ENCODE measurements around the gene CLEC19A.

Gene CLEC19A

DNA sequence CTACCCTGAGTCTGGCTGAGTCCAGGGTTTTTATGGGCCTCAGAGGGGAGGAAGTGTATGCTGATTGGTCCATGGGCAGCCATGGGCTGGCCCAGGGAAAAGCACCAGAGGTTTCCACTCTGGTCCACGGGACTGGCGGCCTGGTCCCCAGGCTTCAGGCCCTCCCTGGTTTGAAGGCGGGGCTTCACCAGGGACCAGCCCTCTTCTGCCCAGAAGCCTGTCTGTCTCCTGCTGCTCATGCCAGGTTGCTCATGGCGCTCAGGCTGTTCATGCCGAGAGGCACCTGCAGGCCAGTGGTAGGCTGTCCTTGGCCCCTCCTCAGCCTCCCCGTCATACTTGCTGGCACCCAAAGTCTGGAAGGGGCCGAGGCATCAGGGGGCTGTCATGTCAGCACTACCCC is 45.0 kb upstream of the CLEC19A start:
- ChIA-PET POLR2A (no interaction called here), CTCF (no interaction called here)
- TF ChIP-seq LEF1 (IDR thresholded peaks at IDR 0.05; ENCODE audit: borderline replicate concordance) = no peak
- TF ChIP-seq FOXA1 (IDR thresholded peaks at IDR 0.05) = no peak
- no peak for TF ChIP-seq SUZ12 (IDR thresholded peaks at IDR 0.05)
- TF ChIP-seq ARNT (IDR thresholded peaks at IDR 0.05) = no peak
- TF ChIP-seq TARDBP (IDR thresholded peaks at IDR 0.05) = no peak
- TF ChIP-seq L3MBTL2 (conservative IDR thresholded peaks at IDR 0.05) = no peak
- TF ChIP-seq ZNF384 (IDR thresholded peaks at IDR 0.05) = no peak
- no peak for TF ChIP-seq ELF4 (IDR thresholded peaks at IDR 0.05)
- no peak for TF ChIP-seq BHLHE40 (IDR thresholded peaks at IDR 0.05; ENCODE audit: borderline replicate concordance)
- TF ChIP-seq FOXM1 (IDR thresholded peaks at IDR 0.05; ENCODE audit: borderline replicate concordance) = no peak
- TF ChIP-seq, protein P1, sequence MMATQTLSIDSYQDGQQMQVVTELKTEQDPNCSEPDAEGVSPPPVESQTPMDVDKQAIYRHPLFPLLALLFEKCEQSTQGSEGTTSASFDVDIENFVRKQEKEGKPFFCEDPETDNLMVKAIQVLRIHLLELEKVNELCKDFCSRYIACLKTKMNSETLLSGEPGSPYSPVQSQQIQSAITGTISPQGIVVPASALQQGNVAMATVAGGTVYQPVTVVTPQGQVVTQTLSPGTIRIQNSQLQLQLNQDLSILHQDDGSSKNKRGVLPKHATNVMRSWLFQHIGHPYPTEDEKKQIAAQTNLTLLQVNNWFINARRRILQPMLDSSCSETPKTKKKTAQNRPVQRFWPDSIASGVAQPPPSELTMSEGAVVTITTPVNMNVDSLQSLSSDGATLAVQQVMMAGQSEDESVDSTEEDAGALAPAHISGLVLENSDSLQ (IDR thresholded peaks at IDR 0.05) = no peak
- no peak for TF ChIP-seq SP1 (IDR thresholded peaks at IDR 0.05)
- TF ChIP-seq FOXK2 (IDR thresholded peaks at IDR 0.05) = no peak
- no peak for TF ChIP-seq NFRKB (IDR thresholded peaks at IDR 0.05)
- DNase-seq (ENCODE audit: extremely low spot score) = no peak

DNA sequence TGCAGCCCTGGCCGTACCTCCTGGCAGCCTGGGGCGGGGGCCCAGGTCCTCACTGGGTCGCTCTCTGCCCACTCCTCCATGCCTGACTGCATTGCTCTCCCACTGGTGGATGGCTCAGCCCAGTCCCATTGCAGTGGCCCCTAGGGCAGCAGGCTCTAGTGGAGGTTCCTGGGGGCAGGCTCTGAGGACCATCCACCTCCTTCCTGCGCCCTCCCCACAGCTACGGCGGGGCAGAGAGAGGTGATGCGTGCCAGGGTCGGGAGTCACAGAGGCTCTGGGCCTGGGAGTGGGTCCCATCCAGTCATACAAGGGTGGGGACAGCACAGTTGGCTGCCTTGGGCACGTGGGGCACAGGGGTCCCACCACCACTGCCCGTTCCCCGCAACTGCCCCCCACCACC is 44.0 kb upstream of the CLEC19A start:
- TF ChIP-seq TARDBP (IDR thresholded peaks at IDR 0.05) = no peak
- TF ChIP-seq LEF1 (IDR thresholded peaks at IDR 0.05; ENCODE audit: borderline replicate concordance) = no peak
- TF ChIP-seq SUZ12 (IDR thresholded peaks at IDR 0.05) = no peak
- TF ChIP-seq ARNT (IDR thresholded peaks at IDR 0.05) = no peak
- ChIA-PET CTCF (no interaction called here), POLR2A (no interaction called here)
- DNase-seq (ENCODE audit: extremely low spot score) = no peak

DNA sequence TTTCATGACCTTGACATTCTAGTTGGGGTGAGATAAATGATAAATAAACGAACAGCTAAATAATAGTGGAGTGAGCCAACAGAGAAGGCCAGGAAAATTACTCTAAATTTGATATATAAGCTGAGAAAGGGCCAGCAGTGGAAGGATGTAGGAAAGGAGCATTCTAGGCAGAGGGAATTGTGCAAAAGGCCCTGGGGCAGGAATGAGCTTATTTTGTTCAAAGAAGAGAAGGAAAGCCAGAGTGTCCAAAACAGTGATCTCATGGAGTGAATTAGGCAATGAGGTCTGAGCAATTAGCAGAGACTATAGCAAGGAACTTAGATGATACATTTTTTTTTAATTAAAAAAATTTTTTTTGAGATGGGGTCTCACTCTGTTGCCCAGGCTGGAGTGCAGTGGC is 43.3 kb upstream of the CLEC19A start:
- ChIA-PET POLR2A (no interaction called here), CTCF (no interaction called here)
- TF ChIP-seq SUZ12 (IDR thresholded peaks at IDR 0.05) = no peak
- no peak for TF ChIP-seq ARNT (IDR thresholded peaks at IDR 0.05)
- TF ChIP-seq ZNF384 (IDR thresholded peaks at IDR 0.05) = no peak
- TF ChIP-seq CTBP1 (IDR thresholded peaks at IDR 0.05; ENCODE audit: borderline replicate concordance) = no peak
- no peak for TF ChIP-seq ELF4 (IDR thresholded peaks at IDR 0.05)
- no peak for TF ChIP-seq SP1 (IDR thresholded peaks at IDR 0.05)
- TF ChIP-seq HDGF (IDR thresholded peaks at IDR 0.05; ENCODE audit: borderline replicate concordance) = no peak
- TF ChIP-seq FOXK2 (IDR thresholded peaks at IDR 0.05) = no peak
- no peak for TF ChIP-seq TARDBP (IDR thresholded peaks at IDR 0.05)
- TF ChIP-seq LEF1 (IDR thresholded peaks at IDR 0.05; ENCODE audit: borderline replicate concordance) = no peak
- TF ChIP-seq NFRKB (IDR thresholded peaks at IDR 0.05) = no peak
- no peak for TF ChIP-seq FOXM1 (IDR thresholded peaks at IDR 0.05; ENCODE audit: borderline replicate concordance)
- TF ChIP-seq L3MBTL2 (conservative IDR thresholded peaks at IDR 0.05) = no peak
- TF ChIP-seq, protein P1 (IDR thresholded peaks at IDR 0.05) = no peak
- no peak for TF ChIP-seq BHLHE40 (IDR thresholded peaks at IDR 0.05; ENCODE audit: borderline replicate concordance)
- TF ChIP-seq FOXA1 (IDR thresholded peaks at IDR 0.05) = no peak
- DNase-seq (ENCODE audit: extremely low spot score) = no peak

DNA sequence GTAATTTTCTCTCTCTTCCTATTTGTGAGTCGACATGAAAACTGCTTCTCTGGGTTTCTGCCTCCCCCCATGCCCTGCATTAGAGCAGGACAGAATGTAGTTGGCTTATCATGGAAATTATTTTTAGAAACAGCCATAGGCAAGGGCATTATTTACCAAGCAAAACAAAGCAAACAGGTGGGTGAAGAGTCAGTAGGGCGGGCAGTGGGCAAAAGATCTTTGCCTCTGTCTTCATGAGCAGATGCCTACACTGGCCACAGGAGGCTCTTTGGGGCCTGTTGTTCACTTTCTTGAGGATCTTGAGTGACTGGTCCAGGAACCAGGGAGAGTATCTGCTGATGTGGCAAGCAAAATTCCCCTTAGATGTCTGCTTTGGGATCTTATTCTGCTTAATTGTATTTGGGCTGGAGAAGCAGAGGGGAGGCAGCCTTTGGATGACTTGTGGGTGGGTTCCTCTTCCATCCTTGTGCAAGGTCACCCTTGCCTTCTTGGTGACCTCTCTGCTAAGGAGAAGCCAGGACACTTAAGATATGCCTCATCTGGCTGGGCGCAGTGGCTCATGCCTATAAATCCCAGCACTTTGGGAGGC is 42.5 kb upstream of the CLEC19A start:
- CTCF ChIA-PET = no interaction called here
- DNase-seq (ENCODE audit: extremely low spot score) = no peak
- no peak for TF ChIP-seq HDGF (IDR thresholded peaks at IDR 0.05; ENCODE audit: borderline replicate concordance)
- TF ChIP-seq ELF4 (IDR thresholded peaks at IDR 0.05) = no peak
- TF ChIP-seq ZNF384 (IDR thresholded peaks at IDR 0.05) = no peak
- TF ChIP-seq NFRKB (IDR thresholded peaks at IDR 0.05) = no peak
- TF ChIP-seq FOXA1 (IDR thresholded peaks at IDR 0.05) = no peak
- TF ChIP-seq FOXK2 (IDR thresholded peaks at IDR 0.05) = no peak
- no peak for TF ChIP-seq SP1 (IDR thresholded peaks at IDR 0.05)
- TF ChIP-seq TARDBP (IDR thresholded peaks at IDR 0.05) = no peak
- no peak for TF ChIP-seq FOXM1 (IDR thresholded peaks at IDR 0.05; ENCODE audit: borderline replicate concordance)
- no peak for TF ChIP-seq SUZ12 (IDR thresholded peaks at IDR 0.05)
- TF ChIP-seq, protein P1 (IDR thresholded peaks at IDR 0.05) = no peak
- TF ChIP-seq LEF1 (IDR thresholded peaks at IDR 0.05; ENCODE audit: borderline replicate concordance) = no peak
- TF ChIP-seq BHLHE40 (IDR thresholded peaks at IDR 0.05; ENCODE audit: borderline replicate concordance) = no peak
- no peak for TF ChIP-seq CTBP1 (IDR thresholded peaks at IDR 0.05; ENCODE audit: borderline replicate concordance)
- TF ChIP-seq ARNT (IDR thresholded peaks at IDR 0.05) = no peak
- TF ChIP-seq L3MBTL2 (conservative IDR thresholded peaks at IDR 0.05) = no peak
- POLR2A ChIA-PET = no interaction called here

DNA sequence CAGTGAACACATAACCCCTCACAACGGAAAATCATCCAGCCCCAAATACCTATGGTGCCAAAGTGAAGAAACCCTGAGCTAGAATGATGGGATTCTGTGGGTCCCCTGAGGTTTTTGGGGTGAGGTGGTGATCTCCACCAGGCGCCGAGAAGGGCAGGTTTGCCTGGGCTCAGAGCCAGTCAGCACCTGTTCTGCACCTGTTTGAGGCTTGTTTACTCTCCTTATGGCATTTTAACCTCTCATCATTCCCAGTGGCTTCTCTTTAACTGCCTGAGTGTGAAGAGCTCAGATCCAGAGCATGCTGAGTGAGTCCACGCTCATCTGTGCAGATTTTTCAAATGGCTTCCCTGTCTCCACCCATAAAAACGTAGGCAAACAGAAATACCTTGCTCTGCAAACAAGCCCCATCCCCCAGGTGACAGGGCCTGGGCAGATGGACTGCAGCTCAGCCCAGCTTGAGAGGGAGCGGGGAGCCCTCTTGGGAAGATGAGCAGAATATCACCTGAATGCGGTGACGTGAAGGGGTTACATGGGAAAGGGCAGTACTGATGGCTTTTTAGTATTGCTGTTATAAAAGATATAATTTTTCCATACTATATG is 40.1 kb upstream of the CLEC19A start:
- CTCF ChIA-PET = no interaction called here
- no peak for TF ChIP-seq ZNF384 (IDR thresholded peaks at IDR 0.05)
- no peak for TF ChIP-seq CTBP1 (IDR thresholded peaks at IDR 0.05; ENCODE audit: borderline replicate concordance)
- no peak for TF ChIP-seq SP1 (IDR thresholded peaks at IDR 0.05)
- no peak for TF ChIP-seq ARNT (IDR thresholded peaks at IDR 0.05)
- no peak for TF ChIP-seq FOXA1 (IDR thresholded peaks at IDR 0.05)
- TF ChIP-seq L3MBTL2 (conservative IDR thresholded peaks at IDR 0.05) = no peak
- no peak for TF ChIP-seq NFRKB (IDR thresholded peaks at IDR 0.05)
- no peak for TF ChIP-seq SUZ12 (IDR thresholded peaks at IDR 0.05)
- no peak for TF ChIP-seq FOXK2 (IDR thresholded peaks at IDR 0.05)
- no peak for TF ChIP-seq ELF4 (IDR thresholded peaks at IDR 0.05)
- TF ChIP-seq TARDBP (IDR thresholded peaks at IDR 0.05) = no peak
- no peak for TF ChIP-seq HDGF (IDR thresholded peaks at IDR 0.05; ENCODE audit: borderline replicate concordance)
- TF ChIP-seq BHLHE40 (IDR thresholded peaks at IDR 0.05; ENCODE audit: borderline replicate concordance) = no peak
- TF ChIP-seq LEF1 (IDR thresholded peaks at IDR 0.05; ENCODE audit: borderline replicate concordance) = no peak
- TF ChIP-seq, protein P1 (IDR thresholded peaks at IDR 0.05) = no peak
- no peak for TF ChIP-seq FOXM1 (IDR thresholded peaks at IDR 0.05; ENCODE audit: borderline replicate concordance)
- DNase-seq (ENCODE audit: extremely low spot score) = no peak
- POLR2A ChIA-PET = no interaction called here

All from HEK293T (cell line).